ENCODE results near the gene TEX22. TPM values are rescaled to one million over a fixed set of nuclear protein-coding genes. Genes with fewer than 3 reads are reported as not detected.

The TEX22 gene
- total RNA-seq, 4 donors from 2014 or later: 1.1 to 3.8 TPM; not detected in 2

- intact Hi-C loops (cut with DNase I; ENCODE audit: low total_unique reads): no loop called here
- H3K36me3 ChIP-seq: no peaks in the 10 kb centered on the region
These were observed 49.6 kb downstream of the TEX22 start for GRCh38 chr14:105447651-105448640.

GRCh38 chr14:105448706-105449111 lies 50.4 kb downstream of the TEX22 start:
- Histone ChIP-seq H3K27ac (peak overlapping the region in 1 of 2 donors; percentile 1), H3K36me3 (no peaks in the 10 kb centered on the region), H3K9me3 (no peaks in the 10 kb centered on the region), H3K27me3 (no peaks in the 10 kb centered on the region), H3K4me3 (no peak overlapping the region), H3K4me1 (no peaks in the 10 kb centered on the region)
- TF ChIP-seq CTCF (IDR thresholded peaks at IDR 0.05): peak; percentile 68 to 93 (median 90)
- TF ChIP-seq POLR2A (IDR thresholded peaks at IDR 0.05): no peak
- intact Hi-C loops (cut with DNase I; ENCODE audit: low total_unique reads): no loop called here
- peak; percentile 64 to 79 for DNase-seq

More at GRCh38 chr14:105447651-105448640, 49.6 kb downstream of the TEX22 start:
- Histone ChIP-seq H3K9me3 (no peaks in the 10 kb centered on the region), H3K4me3 (no peak overlapping the region), H3K27me3 (no peaks in the 10 kb centered on the region), H3K27ac (peak overlapping the region in 1 of 2 donors; percentile 1), H3K4me1 (no peaks in the 10 kb centered on the region)
- TF ChIP-seq CTCF (IDR thresholded peaks at IDR 0.05) (no peak), POLR2A (IDR thresholded peaks at IDR 0.05) (no peak)
- DNase-seq: no peak

- H3K27me3 ChIP-seq: no peaks in the 10 kb centered on the region
- no peak overlapping the region for H3K4me3 ChIP-seq
- H3K36me3 ChIP-seq: no peaks in the 10 kb centered on the region
- intact Hi-C loops (cut with DNase I; ENCODE audit: low total_unique reads): no loop called here
- no peaks in the 10 kb centered on the region for H3K4me1 ChIP-seq
- no peaks in the 10 kb centered on the region for H3K9me3 ChIP-seq
- TF ChIP-seq CTCF (IDR thresholded peaks at IDR 0.05) (no peak), POLR2A (IDR thresholded peaks at IDR 0.05) (no peak)
- no peak overlapping the region for H3K27ac ChIP-seq
- DNase-seq: no peak
These were observed 51.2 kb downstream of the TEX22 start for GRCh38 chr14:105449276-105450122.

GRCh38 chr14:105450123-105450505 lies 51.8 kb downstream of the TEX22 start:
- no peaks in the 10 kb centered on the region for H3K4me1 ChIP-seq
- no peaks in the 10 kb centered on the region for H3K9me3 ChIP-seq
- no peak overlapping the region for H3K4me3 ChIP-seq
- H3K27ac ChIP-seq: no peak overlapping the region
- H3K36me3 ChIP-seq: no peaks in the 10 kb centered on the region
- TF ChIP-seq POLR2A (IDR thresholded peaks at IDR 0.05) (no peak), CTCF (IDR thresholded peaks at IDR 0.05) (no peak)
- intact Hi-C loops (cut with DNase I; ENCODE audit: low total_unique reads): no loop called here
- H3K27me3 ChIP-seq: no peaks in the 10 kb centered on the region
- peak in 1 of 2 donors; percentile 13 for DNase-seq
